Measurements from ENCODE around the gene ARRDC4. TPM values are rescaled to one million over a fixed set of nuclear protein-coding genes. Genes with fewer than 3 reads are reported as not detected.

Gene ARRDC4, protein sequence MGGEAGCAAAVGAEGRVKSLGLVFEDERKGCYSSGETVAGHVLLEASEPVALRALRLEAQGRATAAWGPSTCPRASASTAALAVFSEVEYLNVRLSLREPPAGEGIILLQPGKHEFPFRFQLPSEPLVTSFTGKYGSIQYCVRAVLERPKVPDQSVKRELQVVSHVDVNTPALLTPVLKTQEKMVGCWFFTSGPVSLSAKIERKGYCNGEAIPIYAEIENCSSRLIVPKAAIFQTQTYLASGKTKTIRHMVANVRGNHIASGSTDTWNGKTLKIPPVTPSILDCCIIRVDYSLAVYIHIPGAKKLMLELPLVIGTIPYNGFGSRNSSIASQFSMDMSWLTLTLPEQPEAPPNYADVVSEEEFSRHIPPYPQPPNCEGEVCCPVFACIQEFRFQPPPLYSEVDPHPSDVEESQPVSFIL
- total RNA-seq (0.97 and 2.5 TPM in 2 replicates), polyA plus RNA-seq (1.1 and 1.2 TPM in 2 replicates), polyA minus RNA-seq (1.4 and 1.8 TPM in 2 replicates), Bru-seq, nascent RNA (percentile 45 among the genes with signal in this experiment), BruChase-seq, experiment 1, labeled RNA remaining after a 6-hour chase (percentile 46 among the genes with signal in this experiment), BruChase-seq, experiment 2, labeled RNA remaining after a 2-hour chase (percentile 66 among the genes with signal in this experiment)
- 0.94 and 1.1 TPM in 2 replicates for polyA plus RNA-seq (2011; cell fraction: cytosol; rRNA removed)
- polyA plus RNA-seq (2011; cell fraction: nucleus; rRNA removed) = 1.1 and 1.4 TPM in 2 replicates
- polyA plus RNA-seq (2012) = 0.50 and 0.94 TPM in 2 replicates
- not detected for polyA minus RNA-seq (2011; cell fraction: cytosol; rRNA and poly(A)+ RNA removed)
- 0.82 and 0.96 TPM in 2 replicates for polyA minus RNA-seq (2011; cell fraction: nucleus; rRNA and poly(A)+ RNA removed)
- long read RNA-seq, full-length matches to known transcripts = 6 of 7 reads
- long read RNA-seq, partial matches to known transcripts = 0 of 7 reads
- long read RNA-seq, other reads (novel, unspliced or antisense) = 1 of 7 reads

GRCh38 chr15:97960364-97961066 is at the start of gene ARRDC4:
Gene ARRDC4, plus strand, starts transcription at chr15:97960703. Its CDS starts 159 bp downstream, at chr15:97960862.
- dilution Hi-C loops (cut with MboI; ENCODE audit: extremely low pct_ligation_motif_present, low sequenced_read_pairs) (no loop called here), intact Hi-C loops (cut with micrococcal nuclease) (loop anchor here (1.0 to 10.0 kb wide), 6 partner anchors 33 to 1054 kb away; no protein-coding TSS in a partner anchor)
- Histone ChIP-seq H3K27me3 (ENCODE audit: control insufficient read depth in 2 of 2, insufficient read depth in 2 of 2, low read length in 2 of 2) (no peaks in the 10 kb centered on the region), H3K4me3 (replicated peaks in 1 of 3; ENCODE audit: insufficient read depth in 1 of 3, low read depth in 1 of 3, low read length in 3 of 3) (peak within 1 kb of the TSS; percentile 48 to 61 (median 58)), H3K9me3 (replicated peaks; ENCODE audit: control insufficient read depth, insufficient read depth, low read length) (no peaks in the 10 kb centered on the region), H3K36me3 (ENCODE audit: control insufficient read depth in 2 of 2, extremely low read depth in 1 of 2, insufficient read depth in 2 of 2, low read length in 2 of 2) (no peaks in the 10 kb centered on the region), H2AFZ (ENCODE audit: low read depth, low read length) (peak within 1 kb of the TSS; percentile 97), H3K9ac (replicated peaks; ENCODE audit: extremely low read depth, insufficient read depth, low read length) (peak within 1 kb of the TSS; percentile 62), H3K4me2 (ENCODE audit: insufficient read depth, low read length) (peak within 1 kb of the TSS; percentile 85), H3K4me1 (ENCODE audit: control insufficient read depth, extremely low read depth, insufficient read depth, low read length) (peaks cover 10% of the 10 kb centered on the region), H3K9me1 (replicated peaks; ENCODE audit: control insufficient read depth, extremely low read depth, insufficient read depth, low read length) (no peaks in the 10 kb centered on the region), H4K20me1 (replicated peaks; ENCODE audit: control insufficient read depth, extremely low read depth, insufficient read depth, low read length) (no peaks in the 10 kb centered on the region), H3K27ac (ENCODE audit: insufficient read depth, low read depth, low read length) (no peak within 1 kb of the TSS), H3K79me2 (ENCODE audit: control insufficient read depth, insufficient read depth, low read length) (no peaks in the 10 kb centered on the region)
- DNase-seq (ENCODE audit: low read depth, low spot score) (peak; percentile 100), FAIRE-seq (no peak)
- ChIA-PET POLR2A (no interaction called here), CTCF (no interaction called here)
- BruUV-seq (replicated peaks) = no TSS peak
- TF ChIP-seq MYC (IDR thresholded peaks at IDR 0.05; ENCODE audit: low read depth, low read length) = no peak
- peak; percentile 73 for TF ChIP-seq EZH2 (IDR thresholded peaks at IDR 0.05; ENCODE audit: borderline replicate concordance, low read depth, low read length, severe bottlenecking)
- TF ChIP-seq, protein P1, sequence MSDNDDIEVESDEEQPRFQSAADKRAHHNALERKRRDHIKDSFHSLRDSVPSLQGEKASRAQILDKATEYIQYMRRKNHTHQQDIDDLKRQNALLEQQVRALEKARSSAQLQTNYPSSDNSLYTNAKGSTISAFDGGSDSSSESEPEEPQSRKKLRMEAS (IDR thresholded peaks at IDR 0.05; ENCODE audit: insufficient read depth, insufficient read length) = peak; percentile 96
